ENCODE measurements around the gene SRP54.
"Not testable (repeated sequence)": the region's sequence is repeated elsewhere in the genome, so short reads cannot be mapped to it uniquely, and the experiment has no call there.

SRP54 gene

DNA sequence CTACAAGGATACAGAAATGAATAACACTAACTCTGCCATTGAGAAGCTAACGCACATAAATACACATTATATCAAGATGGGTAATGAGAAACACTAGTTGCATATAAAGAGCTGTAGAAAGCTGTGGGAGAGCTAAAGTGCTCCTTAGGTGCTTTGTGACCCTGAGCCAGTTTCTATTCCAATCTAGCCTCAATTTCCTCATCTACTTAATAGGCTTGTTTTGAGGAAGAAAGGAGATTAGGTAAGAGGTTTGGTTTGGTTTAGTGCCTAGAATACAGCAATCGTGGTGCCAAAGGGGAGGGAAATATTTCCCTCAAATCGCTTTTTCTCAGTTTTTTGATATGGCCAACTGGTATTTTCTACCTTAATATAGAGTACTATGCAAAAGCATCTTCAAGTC lies 994 bp downstream of the SRP54 start:
- no peak for DNase-seq (ENCODE audit: low spot score)

- DNase-seq (ENCODE audit: low spot score): no peak
Observed at GRCh38 chr14:34985740-34986139, 2.9 kb downstream of the SRP54 start.

DNA sequence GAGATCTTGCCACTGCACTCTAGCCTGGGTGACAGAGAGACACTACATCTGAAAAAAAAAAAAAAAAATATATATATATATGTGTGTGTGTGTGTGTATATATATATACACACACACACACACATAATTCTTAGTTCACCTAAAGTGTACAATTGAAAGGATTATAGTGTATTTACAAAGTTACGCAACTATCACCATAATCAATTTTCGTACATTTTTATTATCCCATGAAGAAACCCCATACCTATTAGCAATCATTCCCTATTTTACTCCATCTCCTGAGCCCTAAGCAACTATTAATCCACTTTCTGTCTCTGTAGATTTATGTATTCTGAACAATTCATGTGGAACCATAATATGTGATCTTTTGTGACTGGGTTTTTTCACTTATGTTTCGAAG lies 4.4 kb downstream of the SRP54 start:
- DNase-seq (ENCODE audit: low spot score): no peak

GRCh38 chr14:34989762-34990161 lies 7.0 kb downstream of the SRP54 start:
- no peak for DNase-seq (ENCODE audit: low spot score)

DNA sequence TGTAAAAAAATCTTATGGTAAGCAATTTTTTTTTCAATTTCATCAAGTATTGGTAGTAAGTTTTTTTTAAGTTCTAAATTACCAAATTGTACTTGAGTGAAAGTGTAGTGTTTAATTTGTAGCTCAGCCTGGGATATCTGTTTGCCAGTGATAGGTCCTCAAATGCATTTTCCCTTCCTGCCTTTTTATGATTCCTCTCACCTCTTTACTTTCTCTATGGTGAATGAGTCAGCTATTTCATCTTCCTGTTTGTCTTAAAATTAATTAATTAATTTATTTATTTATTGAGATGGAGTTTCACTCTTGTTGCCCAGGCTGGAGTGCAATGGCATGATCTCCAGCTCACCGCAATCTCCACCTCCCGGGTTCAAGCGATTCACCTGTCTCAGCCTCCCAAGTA lies 10.6 kb downstream of the SRP54 start:
- no peak for DNase-seq (ENCODE audit: low spot score)

- no peak for DNase-seq (ENCODE audit: low spot score)
Observed at GRCh38 chr14:34994668-34995067, 11.9 kb downstream of the SRP54 start.

GRCh38 chr14:34997762-34998161 lies 15.0 kb downstream of the SRP54 start:
- no peak for DNase-seq (ENCODE audit: low spot score)

GRCh38 chr14:34999500-34999899 lies 16.7 kb downstream of the SRP54 start:
- no peak for DNase-seq (ENCODE audit: low spot score)

DNA sequence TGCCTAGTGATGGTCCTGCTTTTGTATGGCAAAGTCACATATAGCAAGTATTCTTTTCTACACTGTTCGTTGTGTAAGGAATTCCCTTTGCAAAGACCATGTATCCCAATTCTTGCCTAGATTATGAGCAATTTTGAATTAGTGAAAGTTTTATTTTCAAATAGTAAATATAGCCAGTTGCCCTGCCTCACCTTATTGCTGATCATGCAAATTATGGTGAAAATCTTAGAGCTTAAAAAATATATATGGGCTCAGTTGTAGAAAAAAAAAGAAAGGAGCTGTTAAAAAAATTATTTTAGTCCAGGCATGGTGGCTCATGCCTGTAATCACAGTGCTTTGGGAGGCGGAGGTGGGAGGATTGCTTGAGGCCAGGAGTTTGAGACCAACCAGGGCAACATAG lies 18.8 kb downstream of the SRP54 start:
- no peak for DNase-seq (ENCODE audit: low spot score)

GRCh38 chr14:35004839-35005238 lies 22.0 kb downstream of the SRP54 start:
- DNase-seq (ENCODE audit: low spot score): no peak

DNA sequence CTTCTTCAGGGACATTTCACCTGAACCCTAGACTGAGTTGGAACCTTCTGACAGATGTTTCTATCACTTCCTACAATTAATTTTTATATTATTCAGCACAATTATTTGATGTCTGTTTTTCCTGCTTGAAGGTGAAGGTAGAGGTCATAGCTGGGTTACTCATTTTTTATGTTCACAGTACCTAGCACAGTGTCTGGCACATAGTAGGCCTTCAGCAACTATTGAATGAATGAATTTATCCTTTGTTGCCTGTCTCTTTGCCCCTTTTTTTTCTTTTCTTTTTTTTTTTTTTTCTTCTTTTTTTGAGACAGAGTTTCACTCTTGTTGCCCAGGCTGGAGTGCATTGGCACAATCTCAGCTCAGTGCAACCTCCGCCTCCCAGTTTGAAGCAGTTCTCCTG lies 33.8 kb downstream of the SRP54 start:
- DNase-seq (ENCODE audit: low spot score): no peak

- no peak for DNase-seq (ENCODE audit: low spot score)
Observed at GRCh38 chr14:35020713-35021112, 37.9 kb downstream of the SRP54 start.

DNA sequence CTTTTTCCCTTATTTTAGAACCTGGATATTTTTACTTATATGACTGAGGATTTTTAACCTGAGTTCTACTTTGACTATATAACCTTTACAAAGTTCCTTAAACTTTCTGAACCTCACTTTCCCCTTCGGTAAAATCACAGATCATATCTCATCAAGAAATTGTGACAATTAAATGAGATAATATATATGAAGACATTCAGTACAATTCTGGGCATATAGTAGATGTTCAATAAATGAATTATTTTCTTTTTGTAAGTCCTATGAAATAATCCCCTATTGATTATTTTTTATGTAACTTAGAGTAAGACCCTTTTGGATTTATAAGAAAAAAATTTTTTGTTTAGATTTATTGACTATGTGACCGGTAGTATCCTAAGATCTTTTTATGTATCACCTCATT lies 45.6 kb downstream of the SRP54 start:
- no peak for DNase-seq (ENCODE audit: low spot score)

- no peak for DNase-seq (ENCODE audit: low spot score)
Observed at GRCh38 chr14:35032562-35032961, 49.8 kb downstream of the SRP54 start.

- DNase-seq (ENCODE audit: low spot score): no peak
Observed at GRCh38 chr14:35034440-35034833, 51.6 kb downstream of the SRP54 start.

GRCh38 chr14:35034944-35035554 lies 52.3 kb downstream of the SRP54 start:
- not testable (repeated sequence) for DNase-seq (ENCODE audit: low spot score)

GRCh38 chr14:35038312-35038711 lies 55.5 kb downstream of the SRP54 start:
- DNase-seq (ENCODE audit: low spot score): not testable (repeated sequence)

DNA sequence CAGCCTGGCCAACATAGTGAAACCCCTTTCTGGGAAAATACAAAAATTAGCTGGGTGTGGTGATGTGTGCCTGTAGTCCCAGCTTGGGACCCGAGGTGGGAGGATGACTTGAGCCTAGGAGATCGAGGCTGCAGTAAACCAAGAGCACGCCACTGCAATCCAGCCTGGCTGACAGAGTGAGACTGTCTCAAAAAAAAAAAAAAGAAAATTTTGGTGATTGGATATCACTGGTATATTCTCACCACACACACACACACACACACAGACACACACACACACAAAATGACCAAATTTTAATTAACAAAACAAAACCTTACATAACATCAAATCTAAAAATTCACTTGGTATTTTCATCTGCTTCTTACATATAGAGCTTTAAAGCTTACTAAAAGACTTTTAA lies 59.8 kb downstream of the SRP54 start:
- no peak for DNase-seq (ENCODE audit: low spot score)

DNA sequence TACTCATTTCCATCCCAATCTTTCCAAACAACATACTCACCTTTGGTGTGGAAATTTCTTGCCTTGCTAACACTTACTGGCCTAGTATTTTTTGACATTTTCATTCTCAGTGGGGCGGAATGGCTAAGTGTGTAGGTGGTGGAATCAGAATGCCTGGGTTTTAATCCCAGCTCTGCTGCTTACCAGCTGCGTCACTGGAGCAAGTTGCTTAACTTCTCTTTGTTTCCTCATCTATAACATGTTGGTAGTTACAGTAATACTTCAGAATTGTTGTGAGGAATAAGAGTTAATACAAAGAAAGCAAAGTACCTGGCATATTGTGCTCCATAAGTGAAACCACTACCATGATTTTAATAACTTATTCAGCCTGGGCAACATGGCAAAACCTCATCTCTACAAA lies 60.3 kb downstream of the SRP54 start:
- no peak for DNase-seq (ENCODE audit: low spot score)

GRCh38 chr14:35044939-35045797 lies 62.4 kb downstream of the SRP54 start:
- peak; percentile 32 for DNase-seq (ENCODE audit: low spot score)

DNA sequence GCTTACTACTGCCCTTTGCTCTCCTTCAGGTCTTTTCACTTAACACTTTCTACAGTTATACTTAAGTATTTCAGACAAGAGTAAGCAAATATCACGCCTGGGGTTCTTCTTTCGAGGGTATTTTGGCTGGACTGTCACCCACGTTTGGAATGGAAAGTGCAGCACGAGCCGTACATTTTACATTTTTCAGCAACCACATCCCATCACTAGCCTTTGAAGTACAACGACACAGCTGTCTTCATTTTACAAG lies 62.9 kb downstream of the SRP54 start:
- DNase-seq (ENCODE audit: low spot score): no peak

- DNase-seq (ENCODE audit: low spot score): peak; percentile 97
Observed at GRCh38 chr14:35046048-35046750, 63.4 kb downstream of the SRP54 start, which contains the start of gene FAM177A1. TSS of gene FAM177A1 (plus strand) at chr14:35046272. CDS start at chr14:35046464, 192 bp downstream.
